ENCODE results near the gene TNRC18.
"Not testable (repeated sequence)": the region's sequence is repeated elsewhere in the genome, so short reads cannot be mapped to it uniquely, and the experiment has no call there.

TNRC18 gene, protein sequence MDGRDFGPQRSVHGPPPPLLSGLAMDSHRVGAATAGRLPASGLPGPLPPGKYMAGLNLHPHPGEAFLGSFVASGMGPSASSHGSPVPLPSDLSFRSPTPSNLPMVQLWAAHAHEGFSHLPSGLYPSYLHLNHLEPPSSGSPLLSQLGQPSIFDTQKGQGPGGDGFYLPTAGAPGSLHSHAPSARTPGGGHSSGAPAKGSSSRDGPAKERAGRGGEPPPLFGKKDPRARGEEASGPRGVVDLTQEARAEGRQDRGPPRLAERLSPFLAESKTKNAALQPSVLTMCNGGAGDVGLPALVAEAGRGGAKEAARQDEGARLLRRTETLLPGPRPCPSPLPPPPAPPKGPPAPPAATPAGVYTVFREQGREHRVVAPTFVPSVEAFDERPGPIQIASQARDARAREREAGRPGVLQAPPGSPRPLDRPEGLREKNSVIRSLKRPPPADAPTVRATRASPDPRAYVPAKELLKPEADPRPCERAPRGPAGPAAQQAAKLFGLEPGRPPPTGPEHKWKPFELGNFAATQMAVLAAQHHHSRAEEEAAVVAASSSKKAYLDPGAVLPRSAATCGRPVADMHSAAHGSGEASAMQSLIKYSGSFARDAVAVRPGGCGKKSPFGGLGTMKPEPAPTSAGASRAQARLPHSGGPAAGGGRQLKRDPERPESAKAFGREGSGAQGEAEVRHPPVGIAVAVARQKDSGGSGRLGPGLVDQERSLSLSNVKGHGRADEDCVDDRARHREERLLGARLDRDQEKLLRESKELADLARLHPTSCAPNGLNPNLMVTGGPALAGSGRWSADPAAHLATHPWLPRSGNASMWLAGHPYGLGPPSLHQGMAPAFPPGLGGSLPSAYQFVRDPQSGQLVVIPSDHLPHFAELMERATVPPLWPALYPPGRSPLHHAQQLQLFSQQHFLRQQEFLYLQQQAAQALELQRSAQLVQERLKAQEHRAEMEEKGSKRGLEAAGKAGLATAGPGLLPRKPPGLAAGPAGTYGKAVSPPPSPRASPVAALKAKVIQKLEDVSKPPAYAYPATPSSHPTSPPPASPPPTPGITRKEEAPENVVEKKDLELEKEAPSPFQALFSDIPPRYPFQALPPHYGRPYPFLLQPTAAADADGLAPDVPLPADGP (N-terminal part only)

DNA sequence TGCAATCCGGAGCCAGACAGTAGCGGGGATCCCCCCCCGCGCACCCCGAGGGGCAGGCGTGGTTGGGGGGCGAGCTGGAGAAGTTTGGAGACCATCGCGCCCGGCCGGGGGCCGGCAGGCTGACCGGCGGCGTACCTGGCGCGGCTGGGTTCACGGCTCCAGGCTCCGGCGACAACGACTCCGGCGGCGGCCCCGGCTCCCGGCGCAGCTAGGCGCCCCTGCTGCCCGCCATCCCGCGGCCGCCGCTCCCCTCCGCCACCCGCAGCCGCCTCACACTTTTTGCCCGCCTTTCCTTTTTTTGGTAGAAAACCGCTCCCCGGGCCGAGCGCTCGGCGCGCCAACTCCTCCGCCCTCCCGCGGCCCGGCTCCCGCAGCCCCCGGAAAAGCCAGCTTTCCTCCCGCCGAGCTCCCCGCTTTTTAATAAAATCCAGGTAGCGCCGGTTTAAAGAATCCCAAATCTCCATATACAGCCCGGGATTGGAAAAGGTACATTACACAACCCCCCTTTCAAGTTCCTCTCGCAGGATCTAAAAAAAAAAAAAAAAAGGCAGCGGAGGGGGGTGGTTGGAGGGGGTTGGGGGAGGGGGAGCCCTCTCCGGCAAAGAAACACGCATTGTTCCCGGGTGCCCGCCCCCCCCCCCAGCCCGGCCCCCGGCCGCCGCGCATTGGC, at the start of gene TNRC18:
TNRC18 (minus strand) TSS at position 529 of the 670 bp plus-strand sequence. CDS start 2,588 bp downstream, outside the sequence.
- DNase-seq (ENCODE audit: low spot score) = peak; percentile 70

DNA sequence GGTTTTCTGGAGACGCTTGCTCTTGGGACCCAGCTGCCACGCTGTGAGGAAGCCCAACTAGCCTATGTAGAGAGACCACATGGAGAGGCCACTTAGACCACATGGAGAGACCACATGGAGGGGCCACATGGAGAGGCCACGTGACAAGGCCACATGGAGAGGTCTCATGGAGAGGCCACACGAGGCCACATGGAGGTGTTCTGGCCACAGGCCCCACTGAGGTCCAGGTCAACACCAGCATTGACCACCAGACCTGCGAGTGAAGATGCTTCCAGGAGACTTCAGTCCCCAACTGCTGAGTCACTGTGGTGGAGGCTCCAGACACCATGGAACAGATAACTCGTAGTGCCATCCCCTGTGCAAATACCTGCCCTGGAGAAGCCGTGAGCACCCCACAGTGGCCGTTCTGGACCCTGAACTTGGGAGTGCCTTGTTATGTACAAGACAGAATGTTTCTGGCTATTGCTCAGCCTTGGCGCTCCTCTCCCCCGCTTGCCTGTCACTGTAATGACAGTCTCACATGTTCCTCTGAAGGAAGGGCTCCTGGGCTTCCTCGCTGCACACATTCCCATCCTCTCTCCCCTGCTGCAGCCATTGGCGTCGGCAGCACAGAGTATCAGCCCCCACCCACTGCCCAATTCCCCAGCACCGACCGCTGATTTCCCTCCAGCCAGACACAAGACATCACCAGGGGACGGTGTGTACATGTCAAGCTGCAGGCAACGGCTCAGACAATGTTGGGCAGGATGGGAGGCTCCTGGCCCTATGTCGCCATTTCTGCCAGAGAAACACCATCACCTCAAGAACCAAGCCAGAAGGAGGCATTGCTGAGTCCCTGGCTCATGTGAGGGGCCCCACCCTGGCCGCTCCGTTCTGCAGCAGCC, 49.0 kb upstream of the TNRC18 start:
- no peak overlapping the region for H3K27ac ChIP-seq (ENCODE audit: poor library complexity, severe bottlenecking)
- H3K27me3 ChIP-seq (ENCODE audit: insufficient read depth, poor library complexity, severe bottlenecking) = no peaks in the 10 kb centered on the region
- ATAC-seq (ENCODE audit: low read depth) (no peak; the same call in 2 of the 3 replicates), DNase-seq (ENCODE audit: low spot score) (no peak)
- no peaks in the 10 kb centered on the region for H3K4me1 ChIP-seq (ENCODE audit: insufficient read depth, poor library complexity, severe bottlenecking)
- no peaks in the 10 kb centered on the region for H3K9me3 ChIP-seq (ENCODE audit: severe bottlenecking)
- 0 out of 2 replicates have a peak, but pooled peaks cover under 1% of the 10 kb centered on the region for H3K36me3 ChIP-seq (ENCODE audit: low read depth)
- TF ChIP-seq, protein P1, sequence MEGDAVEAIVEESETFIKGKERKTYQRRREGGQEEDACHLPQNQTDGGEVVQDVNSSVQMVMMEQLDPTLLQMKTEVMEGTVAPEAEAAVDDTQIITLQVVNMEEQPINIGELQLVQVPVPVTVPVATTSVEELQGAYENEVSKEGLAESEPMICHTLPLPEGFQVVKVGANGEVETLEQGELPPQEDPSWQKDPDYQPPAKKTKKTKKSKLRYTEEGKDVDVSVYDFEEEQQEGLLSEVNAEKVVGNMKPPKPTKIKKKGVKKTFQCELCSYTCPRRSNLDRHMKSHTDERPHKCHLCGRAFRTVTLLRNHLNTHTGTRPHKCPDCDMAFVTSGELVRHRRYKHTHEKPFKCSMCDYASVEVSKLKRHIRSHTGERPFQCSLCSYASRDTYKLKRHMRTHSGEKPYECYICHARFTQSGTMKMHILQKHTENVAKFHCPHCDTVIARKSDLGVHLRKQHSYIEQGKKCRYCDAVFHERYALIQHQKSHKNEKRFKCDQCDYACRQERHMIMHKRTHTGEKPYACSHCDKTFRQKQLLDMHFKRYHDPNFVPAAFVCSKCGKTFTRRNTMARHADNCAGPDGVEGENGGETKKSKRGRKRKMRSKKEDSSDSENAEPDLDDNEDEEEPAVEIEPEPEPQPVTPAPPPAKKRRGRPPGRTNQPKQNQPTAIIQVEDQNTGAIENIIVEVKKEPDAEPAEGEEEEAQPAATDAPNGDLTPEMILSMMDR (IDR thresholded peaks at IDR 0.05; ENCODE audit: poor library complexity, severe bottlenecking) = no peak
- no peak overlapping the region for H3K4me3 ChIP-seq (ENCODE audit: severe bottlenecking)

More for the DNA sequence above, at the start of gene TNRC18:
- TF ChIP-seq, protein P1 (IDR thresholded peaks at IDR 0.05; ENCODE audit: poor library complexity, severe bottlenecking) = no peak
- H3K36me3 ChIP-seq (ENCODE audit: low read depth) = no peaks in the 10 kb centered on the region
- no peaks in the 10 kb centered on the region for H3K9me3 ChIP-seq (ENCODE audit: severe bottlenecking)
- H3K4me1 ChIP-seq (ENCODE audit: insufficient read depth, poor library complexity, severe bottlenecking) = peaks cover 6% of the 10 kb centered on the region
- peak within 1 kb of the TSS; percentile 69 for H3K4me3 ChIP-seq (ENCODE audit: severe bottlenecking)
- no peaks in the 10 kb centered on the region for H3K27me3 ChIP-seq (ENCODE audit: insufficient read depth, poor library complexity, severe bottlenecking)
- H3K27ac ChIP-seq (ENCODE audit: poor library complexity, severe bottlenecking) = peak within 1 kb of the TSS; percentile 98
- ATAC-seq (ENCODE audit: low read depth) = no peak

DNA sequence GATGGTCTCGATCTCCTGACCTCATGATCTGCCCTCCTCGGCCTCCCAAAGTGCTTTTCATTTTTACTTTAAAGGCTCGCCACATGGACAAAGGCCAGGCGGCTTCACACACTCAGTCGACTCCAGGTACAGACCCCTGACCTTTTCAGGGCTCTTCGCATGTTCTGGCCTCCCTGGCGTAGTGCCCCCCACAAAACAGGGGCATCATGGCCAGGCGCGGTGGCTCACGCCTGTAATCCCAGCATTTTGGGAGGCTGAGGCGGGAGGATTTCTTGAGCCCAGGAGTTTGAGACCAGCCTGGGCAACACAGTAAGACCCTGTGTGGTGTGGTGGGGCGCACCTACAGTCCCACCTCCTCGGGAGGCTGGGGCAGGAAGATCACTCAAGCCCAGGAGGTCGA, 48.0 kb upstream of the TNRC18 start:
- not testable (repeated sequence) for H3K4me3 ChIP-seq (ENCODE audit: severe bottlenecking); H3K27ac ChIP-seq (ENCODE audit: poor library complexity, severe bottlenecking); DNase-seq (ENCODE audit: low spot score); H3K36me3 ChIP-seq (ENCODE audit: low read depth); H3K27me3 ChIP-seq (ENCODE audit: insufficient read depth, poor library complexity, severe bottlenecking); H3K4me1 ChIP-seq (ENCODE audit: insufficient read depth, poor library complexity, severe bottlenecking); H3K9me3 ChIP-seq (ENCODE audit: severe bottlenecking); ATAC-seq (ENCODE audit: low read depth)

DNA sequence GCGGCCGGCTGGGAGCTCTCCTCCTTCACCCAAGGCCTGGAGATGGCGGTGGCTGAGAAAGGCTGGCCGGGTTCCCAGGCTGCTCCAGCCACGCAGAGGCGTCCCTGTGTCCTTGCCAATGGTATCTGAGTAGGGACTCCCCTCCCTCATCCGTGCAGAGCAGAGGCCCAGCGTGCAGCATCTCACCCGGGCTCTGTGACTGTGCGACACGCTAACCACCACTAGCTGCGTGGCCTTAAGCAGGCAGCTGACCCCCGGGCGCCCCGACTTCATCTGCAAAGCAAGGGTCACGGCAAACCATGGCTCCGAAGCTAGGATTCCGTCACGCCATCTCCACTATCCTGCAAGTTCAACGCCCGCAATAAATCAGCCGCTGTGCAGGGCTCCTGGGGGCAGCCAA, 47.2 kb upstream of the TNRC18 start:
- H3K27me3 ChIP-seq (ENCODE audit: insufficient read depth, poor library complexity, severe bottlenecking) = no peaks in the 10 kb centered on the region
- no peaks in the 10 kb centered on the region for H3K9me3 ChIP-seq (ENCODE audit: severe bottlenecking)
- H3K4me3 ChIP-seq (ENCODE audit: severe bottlenecking) = no peak overlapping the region
- ATAC-seq (ENCODE audit: low read depth) (no peak), DNase-seq (ENCODE audit: low spot score) (no peak)
- no peak overlapping the region for H3K27ac ChIP-seq (ENCODE audit: poor library complexity, severe bottlenecking)
- no peaks in the 10 kb centered on the region for H3K36me3 ChIP-seq (ENCODE audit: low read depth)
- TF ChIP-seq, protein P1 (IDR thresholded peaks at IDR 0.05; ENCODE audit: poor library complexity, severe bottlenecking) = no peak
- no peaks in the 10 kb centered on the region for H3K4me1 ChIP-seq (ENCODE audit: insufficient read depth, poor library complexity, severe bottlenecking)

Measured in RWPE2 (cell line).